HK-2 (cell line): ENCODE measurements around the gene HSPB9.

Source experiments
- DNase-seq: peaks from one replicate; pipeline ENCODE4 v3.0.0-alpha.2; 2018; ENCODE audit not compliant: unreplicated experiment

HSPB9 gene

GRCh38 chr17:42101513-42102292, 20.9 kb upstream of the HSPB9 start:
- DNase-seq = peak; percentile 76

GRCh38 chr17:42103221-42103954, 19.2 kb upstream of the HSPB9 start:
- DNase-seq = no peak

GRCh38 chr17:42104264-42104663, 18.3 kb upstream of the HSPB9 start:
- DNase-seq = no peak

GRCh38 chr17:42106009-42106408, 16.6 kb upstream of the HSPB9 start:
- DNase-seq = no peak

GRCh38 chr17:42107124-42107523, 15.5 kb upstream of the HSPB9 start:
- DNase-seq = no peak

- DNase-seq = no peak
These were observed 14.7 kb upstream of the HSPB9 start for GRCh38 chr17:42107597-42108576.

- DNase-seq = no peak
These were observed 13.5 kb upstream of the HSPB9 start for GRCh38 chr17:42109086-42109485.

GRCh38 chr17:42110301-42111264, 12.0 kb upstream of the HSPB9 start:
- no peak for DNase-seq

- no peak for DNase-seq
These were observed 11.4 kb upstream of the HSPB9 start for GRCh38 chr17:42111265-42111636.

- no peak for DNase-seq
These were observed 10.6 kb upstream of the HSPB9 start for GRCh38 chr17:42111871-42112551.

- DNase-seq = peak; percentile 72
These were observed 9.9 kb upstream of the HSPB9 start, which contains the start of gene DHX58 for GRCh38 chr17:42112552-42113176. DHX58 (minus strand) TSS chr17:42112714; CDS start chr17:42111892, 822 bp downstream.

GRCh38 chr17:42113293-42114069, 9.1 kb upstream of the HSPB9 start:
- no peak for DNase-seq

- no peak for DNase-seq
These were observed 8.5 kb upstream of the HSPB9 start for GRCh38 chr17:42114118-42114517.

GRCh38 chr17:42116705-42117396, 5.8 kb upstream of the HSPB9 start:
- peak; percentile 63 for DNase-seq

GRCh38 chr17:42117397-42118125, 5.0 kb upstream of the HSPB9 start:
- DNase-seq = no peak

GRCh38 chr17:42118126-42118510, 4.5 kb upstream of the HSPB9 start:
- no peak for DNase-seq

- DNase-seq = peak; percentile 31
These were observed 4.1 kb upstream of the HSPB9 start for GRCh38 chr17:42118545-42118944.

- DNase-seq = no peak
These were observed 3.3 kb upstream of the HSPB9 start for GRCh38 chr17:42119301-42119700.
